ENCODE data around the gene HAS3.
A peak's percentile ranks its signal among the peaks of the same experiment; 100 is the strongest.

The HAS3 gene

GRCh38 chr16:69089091-69089910, 16.2 kb upstream of the HAS3 start:
- DNase-seq = no peak

DNA sequence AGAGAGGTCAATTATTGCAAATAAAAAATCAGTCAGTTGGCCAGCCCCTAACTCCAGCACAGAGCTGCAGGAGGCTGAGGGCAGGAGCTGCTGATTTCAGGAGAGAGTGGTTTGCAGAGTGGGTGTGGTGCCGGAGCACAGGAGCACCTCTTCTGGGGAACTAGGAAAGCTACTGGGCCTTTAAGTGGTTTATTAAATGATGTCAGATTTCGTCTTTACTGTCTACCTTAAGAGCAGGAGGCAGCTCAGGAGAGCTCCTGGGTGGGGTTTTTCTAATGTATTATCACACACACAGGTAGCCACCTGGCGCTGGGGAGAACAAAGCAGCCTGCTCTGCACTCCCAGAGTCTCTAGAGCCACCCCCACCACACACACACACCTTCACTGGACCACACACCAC, 11.5 kb upstream of the HAS3 start:
- no peak for DNase-seq

DNA sequence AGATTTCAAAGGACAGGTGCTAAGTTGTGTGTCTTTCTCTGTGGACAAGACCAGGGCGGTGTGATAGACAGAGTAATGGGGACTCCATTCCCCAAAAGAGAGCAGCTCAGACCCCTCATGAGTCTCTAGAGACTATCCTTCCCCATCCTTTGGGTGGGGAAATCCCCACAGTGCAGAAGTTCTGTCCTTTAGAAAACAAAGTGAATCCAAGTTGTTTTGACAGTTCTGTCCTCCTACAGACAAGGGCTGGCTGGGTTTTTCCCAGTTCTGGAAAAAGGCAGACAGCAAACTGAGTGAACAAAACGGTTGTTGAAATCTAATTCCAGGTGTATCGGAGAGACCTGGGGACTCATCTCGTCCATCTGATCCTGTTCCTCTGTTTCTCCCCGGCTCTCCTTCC, 11.0 kb upstream of the HAS3 start:
- no peak for DNase-seq

- DNase-seq = no peak
Measured at GRCh38 chr16:69095193-69095592, 10.3 kb upstream of the HAS3 start.

DNA sequence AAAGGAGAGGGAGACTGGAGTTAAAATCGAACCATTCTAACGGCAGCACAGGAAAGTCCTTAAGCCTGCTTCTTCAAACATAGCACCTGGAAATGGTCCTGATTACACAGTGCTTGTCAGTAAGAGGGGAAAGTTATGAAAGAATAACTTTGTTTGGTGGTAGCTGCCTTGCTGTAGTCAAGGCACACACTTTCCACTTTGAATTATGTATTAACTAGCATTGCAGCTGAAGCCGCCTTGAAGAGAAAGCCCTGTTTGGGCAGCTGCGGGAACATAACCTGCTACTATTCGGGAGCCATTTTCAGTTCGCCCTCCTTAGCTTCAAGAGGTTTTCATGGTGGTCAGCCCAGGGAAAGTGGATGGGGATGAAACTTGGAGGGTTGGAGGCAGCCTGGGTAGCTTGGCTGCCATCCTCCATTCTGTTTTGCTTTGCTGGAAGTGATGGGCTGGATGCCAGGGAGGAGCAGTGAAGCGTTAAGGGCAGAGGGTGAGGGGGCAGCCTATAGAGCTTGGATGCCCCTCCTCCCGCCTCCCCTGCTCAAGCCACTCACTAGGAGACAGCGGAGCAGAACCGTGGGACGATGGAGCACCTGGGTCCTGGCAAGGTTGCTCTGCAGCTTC, 5.3 kb upstream of the HAS3 start:
- no peak for DNase-seq

DNA sequence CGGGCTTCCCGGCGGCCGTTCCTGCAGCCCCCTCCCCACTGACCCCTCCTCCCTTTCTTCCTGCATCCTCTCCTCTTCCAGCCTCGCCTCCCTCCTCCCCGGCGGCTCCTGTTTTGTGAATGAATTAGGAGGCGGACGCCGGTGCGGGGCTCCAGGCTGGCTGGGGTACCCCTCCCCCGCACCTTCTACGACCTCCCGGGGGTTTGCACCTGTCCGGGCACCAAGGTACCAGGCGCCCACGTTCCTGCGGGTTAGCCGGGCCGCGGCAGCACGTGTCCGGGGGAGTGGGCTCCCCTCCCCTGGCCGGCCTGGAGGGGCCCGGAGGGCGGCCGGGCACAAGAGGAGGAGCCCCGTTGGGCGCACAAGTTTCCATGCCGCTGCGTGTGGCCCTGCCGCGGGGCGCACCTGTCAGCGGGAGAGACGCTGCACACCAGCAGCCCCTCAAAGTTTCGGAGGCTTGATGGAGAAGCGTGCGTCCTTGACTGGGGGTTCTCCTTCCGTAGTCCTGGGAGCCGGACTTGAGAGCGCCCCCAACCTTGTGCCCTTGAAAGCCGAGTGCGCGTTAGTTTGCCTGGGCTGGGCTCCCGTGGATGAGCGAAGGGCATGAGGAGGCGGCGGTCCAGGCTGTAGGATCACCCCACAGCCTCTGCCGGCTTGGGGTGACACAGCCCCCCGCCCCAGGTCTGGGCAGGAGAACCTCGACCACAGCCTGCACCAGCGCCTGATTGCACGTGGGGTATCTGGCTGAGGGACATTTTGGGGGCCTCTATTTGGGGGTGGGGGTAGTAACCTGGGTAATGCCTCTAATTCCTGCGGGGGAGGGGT, 1.2 kb downstream of the HAS3 start:
- peak; percentile 26 for DNase-seq

- no peak for DNase-seq
Measured at GRCh38 chr16:69107316-69107962, 2.0 kb downstream of the HAS3 start.

- DNase-seq = no peak
Measured at GRCh38 chr16:69108064-69108904, 2.8 kb downstream of the HAS3 start.

GRCh38 chr16:69108905-69109252, 3.4 kb downstream of the HAS3 start:
- DNase-seq = no peak

DNA sequence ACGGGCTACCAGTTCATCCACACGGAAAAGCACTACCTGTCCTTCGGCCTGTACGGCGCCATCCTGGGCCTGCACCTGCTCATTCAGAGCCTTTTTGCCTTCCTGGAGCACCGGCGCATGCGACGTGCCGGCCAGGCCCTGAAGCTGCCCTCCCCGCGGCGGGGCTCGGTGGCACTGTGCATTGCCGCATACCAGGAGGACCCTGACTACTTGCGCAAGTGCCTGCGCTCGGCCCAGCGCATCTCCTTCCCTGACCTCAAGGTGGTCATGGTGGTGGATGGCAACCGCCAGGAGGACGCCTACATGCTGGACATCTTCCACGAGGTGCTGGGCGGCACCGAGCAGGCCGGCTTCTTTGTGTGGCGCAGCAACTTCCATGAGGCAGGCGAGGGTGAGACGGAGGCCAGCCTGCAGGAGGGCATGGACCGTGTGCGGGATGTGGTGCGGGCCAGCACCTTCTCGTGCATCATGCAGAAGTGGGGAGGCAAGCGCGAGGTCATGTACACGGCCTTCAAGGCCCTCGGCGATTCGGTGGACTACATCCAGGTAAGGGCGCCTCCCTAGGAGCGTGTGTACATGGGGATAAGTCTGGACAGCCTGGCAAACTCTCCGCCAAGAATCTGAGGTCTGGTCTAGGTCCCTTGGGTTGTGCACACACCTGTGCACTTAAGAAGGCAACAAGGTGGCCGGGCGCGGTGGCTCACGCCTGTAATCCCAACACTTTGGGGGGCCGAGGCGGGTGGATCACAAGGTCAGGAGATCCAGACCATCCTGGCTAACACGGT, 4.2 kb downstream of the HAS3 start:
- no peak for DNase-seq

- peak; percentile 85 for DNase-seq
Measured at GRCh38 chr16:69110406-69110805, 5.0 kb downstream of the HAS3 start.

DNA sequence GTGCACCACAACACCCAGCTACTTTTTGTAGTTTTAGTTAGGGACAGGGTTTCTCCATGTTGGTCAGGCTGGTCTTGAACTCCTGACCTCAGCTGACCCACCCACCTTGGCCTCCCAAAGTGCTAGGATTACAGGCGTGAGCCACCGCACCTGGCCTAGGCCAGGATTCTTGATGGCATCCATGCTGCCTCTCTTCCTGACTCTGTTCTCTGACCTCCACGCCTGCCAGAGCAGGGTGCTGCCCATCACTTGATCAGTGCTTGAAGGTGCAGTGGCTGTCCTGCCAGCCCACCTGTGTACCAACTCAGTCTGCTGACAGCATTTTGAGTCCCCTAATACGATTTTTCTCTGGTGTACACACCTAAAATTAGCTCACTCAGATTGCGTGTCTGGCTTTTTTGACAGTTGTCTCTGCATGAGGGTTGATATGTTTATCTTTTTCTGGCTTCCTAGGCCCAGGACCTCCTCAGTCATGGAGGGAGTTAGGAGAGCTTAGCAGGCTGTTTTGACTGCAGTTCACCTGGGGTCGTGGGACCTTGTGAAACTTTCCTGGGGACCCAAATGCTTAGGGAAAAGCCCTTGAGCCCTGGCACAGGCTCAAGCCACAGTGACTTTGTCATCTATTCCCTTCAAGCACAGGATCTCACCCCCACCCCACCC, 5.9 kb downstream of the HAS3 start:
- DNase-seq = no peak

DNA sequence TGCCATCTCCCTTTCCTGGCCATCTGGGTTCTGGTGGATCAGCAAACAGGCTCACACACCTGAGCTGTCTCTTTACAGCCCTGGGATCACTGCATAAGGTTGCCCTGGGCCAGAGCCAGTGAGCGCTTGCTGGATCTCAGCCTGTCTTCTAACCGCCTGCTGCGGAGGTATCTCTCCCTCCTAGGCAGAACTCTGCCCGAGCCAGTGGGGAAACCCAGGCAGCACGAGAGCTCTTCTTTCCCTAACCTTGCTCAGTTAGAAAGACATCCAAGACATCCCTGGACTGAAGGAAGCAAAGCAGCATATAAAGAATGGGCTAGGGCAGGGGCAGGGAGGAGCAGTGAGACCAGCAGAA, 6.4 kb downstream of the HAS3 start:
- DNase-seq = no peak

GRCh38 chr16:69112285-69113129, 7.1 kb downstream of the HAS3 start:
- DNase-seq = peak; percentile 76

DNA sequence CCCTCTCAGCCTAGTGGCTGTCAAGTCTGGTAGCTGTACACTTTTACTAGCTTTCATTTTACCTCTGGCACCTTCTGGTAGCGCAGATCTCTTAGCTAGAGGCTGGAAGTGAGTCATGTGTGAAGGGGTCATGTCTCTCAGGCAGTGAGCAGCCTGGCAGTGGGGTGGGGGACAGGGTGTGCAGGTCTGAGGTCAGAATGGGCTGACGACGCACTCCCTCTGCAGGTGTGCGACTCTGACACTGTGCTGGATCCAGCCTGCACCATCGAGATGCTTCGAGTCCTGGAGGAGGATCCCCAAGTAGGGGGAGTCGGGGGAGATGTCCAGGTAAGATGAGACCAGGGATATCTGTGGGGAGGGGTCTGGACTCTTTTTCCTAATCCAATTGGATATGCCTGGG, 7.8 kb downstream of the HAS3 start:
- no peak for DNase-seq

DNA sequence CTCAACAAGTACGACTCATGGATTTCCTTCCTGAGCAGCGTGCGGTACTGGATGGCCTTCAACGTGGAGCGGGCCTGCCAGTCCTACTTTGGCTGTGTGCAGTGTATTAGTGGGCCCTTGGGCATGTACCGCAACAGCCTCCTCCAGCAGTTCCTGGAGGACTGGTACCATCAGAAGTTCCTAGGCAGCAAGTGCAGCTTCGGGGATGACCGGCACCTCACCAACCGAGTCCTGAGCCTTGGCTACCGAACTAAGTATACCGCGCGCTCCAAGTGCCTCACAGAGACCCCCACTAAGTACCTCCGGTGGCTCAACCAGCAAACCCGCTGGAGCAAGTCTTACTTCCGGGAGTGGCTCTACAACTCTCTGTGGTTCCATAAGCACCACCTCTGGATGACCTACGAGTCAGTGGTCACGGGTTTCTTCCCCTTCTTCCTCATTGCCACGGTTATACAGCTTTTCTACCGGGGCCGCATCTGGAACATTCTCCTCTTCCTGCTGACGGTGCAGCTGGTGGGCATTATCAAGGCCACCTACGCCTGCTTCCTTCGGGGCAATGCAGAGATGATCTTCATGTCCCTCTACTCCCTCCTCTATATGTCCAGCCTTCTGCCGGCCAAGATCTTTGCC, 9.0 kb downstream of the HAS3 start:
- DNase-seq = no peak

- DNase-seq = no peak
Measured at GRCh38 chr16:69114976-69115355, 9.5 kb downstream of the HAS3 start.

- no peak for DNase-seq
Measured at GRCh38 chr16:69115361-69115760, 9.9 kb downstream of the HAS3 start.

DNA sequence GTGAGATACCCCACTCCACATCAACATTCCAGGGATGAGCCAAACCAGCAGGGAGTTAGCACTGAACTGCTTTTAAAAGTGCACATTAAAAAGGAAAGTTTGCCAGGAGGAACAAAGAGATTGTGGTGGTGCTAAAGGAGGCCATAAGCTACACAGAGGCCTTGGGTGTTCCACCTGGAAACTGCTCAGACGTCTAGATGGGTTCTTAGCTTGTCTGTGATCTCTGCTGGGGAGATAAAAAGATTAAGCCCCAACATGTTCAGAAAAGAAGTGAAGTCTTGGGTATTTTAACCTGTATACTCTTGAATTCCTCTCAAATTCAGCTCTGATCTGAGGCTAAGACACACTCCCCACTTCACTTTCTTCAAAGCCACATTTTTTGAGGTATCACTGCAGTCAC, 10.4 kb downstream of the HAS3 start:
- no peak for DNase-seq
